Subcutaneous adipose tissue (tissue), 4 donors: ENCODE results near the gene RNF144B. TPM values are rescaled to one million over a fixed set of nuclear protein-coding genes. Genes with fewer than 3 reads are reported as not detected.

ENCODE experiments used
- total RNA-seq, 4 donors: library from RNA; depleted of rRNA; stranded (reverse); fragments of >200 nt; gene quantifications; one replicate each; pipeline ENCODE4 v1.1.0, GENCODE V29; 2016
- TF ChIP-seq, protein P1 (sequence below): fragments of 450-650 bp; IDR thresholded peaks from one replicate; pipeline ENCODE4 v1.5.1; 2016; ENCODE audit warnings: low read depth, mild to moderate bottlenecking, control low read depth, antibody characterized with exemption, moderate library complexity

The RNF144B gene
- total RNA-seq, 4 donors from 2014 or later, result 20.2 to 31.4 (median 23.8) TPM

DNA sequence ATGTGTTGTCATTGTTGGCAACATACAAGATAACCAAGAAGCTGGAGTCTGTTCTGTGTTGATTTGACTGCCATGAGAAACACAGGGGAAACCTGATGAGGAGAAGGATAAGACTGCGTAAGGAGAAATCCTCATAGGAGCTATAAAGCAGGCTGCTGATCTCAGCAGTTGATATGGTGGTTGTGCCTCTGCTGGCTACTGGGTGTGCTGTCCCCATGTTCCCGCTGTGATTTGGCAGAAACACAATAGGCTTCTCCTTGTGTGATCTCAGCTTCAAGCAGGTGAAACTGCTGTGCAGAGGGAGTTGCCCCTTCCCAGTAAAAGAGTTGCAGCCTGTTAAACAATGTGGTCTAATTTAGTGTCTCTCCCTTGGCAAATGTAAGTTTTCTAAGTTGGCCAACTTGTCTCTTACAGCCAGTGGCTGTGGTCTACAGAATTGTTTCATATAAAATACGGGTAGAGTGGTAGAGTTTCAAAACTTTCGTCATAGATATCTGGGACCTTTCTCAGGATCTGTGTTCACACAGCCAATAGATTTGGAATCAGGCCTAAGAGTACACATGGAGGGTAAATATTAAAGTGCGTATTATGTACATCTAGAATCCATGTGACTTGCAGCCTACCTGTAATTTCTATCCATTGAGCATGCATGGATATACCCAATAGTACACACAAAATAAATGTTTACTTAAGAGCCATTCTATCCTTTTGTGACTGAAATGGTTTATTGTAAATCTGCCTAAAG lies 78.4 kb downstream of the RNF144B start:
- TF ChIP-seq, protein P1, sequence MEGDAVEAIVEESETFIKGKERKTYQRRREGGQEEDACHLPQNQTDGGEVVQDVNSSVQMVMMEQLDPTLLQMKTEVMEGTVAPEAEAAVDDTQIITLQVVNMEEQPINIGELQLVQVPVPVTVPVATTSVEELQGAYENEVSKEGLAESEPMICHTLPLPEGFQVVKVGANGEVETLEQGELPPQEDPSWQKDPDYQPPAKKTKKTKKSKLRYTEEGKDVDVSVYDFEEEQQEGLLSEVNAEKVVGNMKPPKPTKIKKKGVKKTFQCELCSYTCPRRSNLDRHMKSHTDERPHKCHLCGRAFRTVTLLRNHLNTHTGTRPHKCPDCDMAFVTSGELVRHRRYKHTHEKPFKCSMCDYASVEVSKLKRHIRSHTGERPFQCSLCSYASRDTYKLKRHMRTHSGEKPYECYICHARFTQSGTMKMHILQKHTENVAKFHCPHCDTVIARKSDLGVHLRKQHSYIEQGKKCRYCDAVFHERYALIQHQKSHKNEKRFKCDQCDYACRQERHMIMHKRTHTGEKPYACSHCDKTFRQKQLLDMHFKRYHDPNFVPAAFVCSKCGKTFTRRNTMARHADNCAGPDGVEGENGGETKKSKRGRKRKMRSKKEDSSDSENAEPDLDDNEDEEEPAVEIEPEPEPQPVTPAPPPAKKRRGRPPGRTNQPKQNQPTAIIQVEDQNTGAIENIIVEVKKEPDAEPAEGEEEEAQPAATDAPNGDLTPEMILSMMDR, result no peak

DNA sequence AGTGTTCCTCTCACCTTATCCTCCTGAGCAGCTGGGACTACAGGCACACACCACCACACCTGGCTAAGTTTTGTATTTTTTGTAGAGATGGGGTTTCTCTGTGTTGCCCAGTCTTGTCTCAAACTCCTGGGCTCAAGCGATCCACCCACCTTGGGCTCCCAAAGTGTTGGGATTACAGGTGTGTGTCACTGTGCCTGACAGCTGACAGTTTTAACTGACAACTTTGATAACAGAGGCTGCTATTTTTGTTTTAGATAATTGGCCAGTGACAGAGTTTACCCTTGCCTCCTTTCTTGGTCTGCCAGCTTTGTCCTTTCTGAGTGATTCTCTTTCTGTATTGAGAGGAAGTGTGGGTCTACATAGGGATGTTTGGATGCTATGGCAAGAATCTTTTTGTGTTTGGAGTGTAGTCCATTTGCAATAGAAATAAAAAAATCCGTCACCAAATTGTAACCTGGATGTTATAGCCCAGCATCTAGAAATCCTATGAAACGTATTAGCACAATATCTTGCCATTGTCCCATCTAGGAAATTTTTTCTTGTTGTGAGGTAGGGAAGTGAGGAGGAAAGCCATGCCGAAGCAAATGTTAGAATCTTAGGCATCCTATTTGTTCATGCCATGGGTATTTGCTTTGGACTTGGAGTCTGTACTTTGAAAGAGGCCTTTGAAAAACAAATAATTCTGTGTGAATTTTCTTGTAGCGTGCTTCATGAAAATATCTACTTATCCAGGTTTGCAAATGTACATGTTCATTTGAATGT lies 80.8 kb downstream of the RNF144B start:
- TF ChIP-seq, protein P1, result no peak

DNA sequence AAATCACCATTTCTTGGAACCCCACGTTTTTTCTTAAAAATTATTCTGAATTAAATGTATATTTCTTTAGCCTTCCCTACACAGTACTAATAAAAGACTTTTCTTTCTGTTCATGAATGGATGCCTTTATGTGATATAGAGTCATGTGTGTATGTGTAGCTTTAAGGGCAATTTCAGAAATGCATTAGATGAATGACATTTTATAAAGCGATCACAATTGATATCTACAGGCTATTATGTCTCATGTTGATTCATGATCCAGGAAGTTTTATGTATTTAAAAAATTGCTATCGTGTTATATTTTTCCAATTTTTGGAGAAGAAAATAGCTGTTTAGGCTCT lies 81.3 kb downstream of the RNF144B start:
- TF ChIP-seq, protein P1, result no peak

DNA sequence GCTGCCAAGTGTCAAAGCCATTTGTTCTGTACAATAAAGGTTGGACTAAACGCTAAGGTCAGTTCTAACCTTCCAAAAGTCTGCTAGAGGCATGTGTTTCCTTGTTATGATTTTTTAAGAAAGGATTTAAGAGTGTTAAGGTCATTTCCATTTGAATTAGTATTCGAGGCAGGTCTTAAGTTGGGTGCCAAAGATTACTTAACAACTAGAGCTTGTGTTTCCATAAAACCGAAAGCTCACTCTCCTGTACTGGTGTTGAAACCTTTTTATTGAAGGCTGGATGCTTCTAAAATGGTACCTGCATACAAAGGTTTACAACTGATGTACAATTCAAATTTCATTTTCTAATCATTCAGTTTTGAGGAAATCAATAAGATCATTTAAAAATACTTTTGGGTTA lies 82.4 kb downstream of the RNF144B start:
- TF ChIP-seq, protein P1, result no peak

DNA sequence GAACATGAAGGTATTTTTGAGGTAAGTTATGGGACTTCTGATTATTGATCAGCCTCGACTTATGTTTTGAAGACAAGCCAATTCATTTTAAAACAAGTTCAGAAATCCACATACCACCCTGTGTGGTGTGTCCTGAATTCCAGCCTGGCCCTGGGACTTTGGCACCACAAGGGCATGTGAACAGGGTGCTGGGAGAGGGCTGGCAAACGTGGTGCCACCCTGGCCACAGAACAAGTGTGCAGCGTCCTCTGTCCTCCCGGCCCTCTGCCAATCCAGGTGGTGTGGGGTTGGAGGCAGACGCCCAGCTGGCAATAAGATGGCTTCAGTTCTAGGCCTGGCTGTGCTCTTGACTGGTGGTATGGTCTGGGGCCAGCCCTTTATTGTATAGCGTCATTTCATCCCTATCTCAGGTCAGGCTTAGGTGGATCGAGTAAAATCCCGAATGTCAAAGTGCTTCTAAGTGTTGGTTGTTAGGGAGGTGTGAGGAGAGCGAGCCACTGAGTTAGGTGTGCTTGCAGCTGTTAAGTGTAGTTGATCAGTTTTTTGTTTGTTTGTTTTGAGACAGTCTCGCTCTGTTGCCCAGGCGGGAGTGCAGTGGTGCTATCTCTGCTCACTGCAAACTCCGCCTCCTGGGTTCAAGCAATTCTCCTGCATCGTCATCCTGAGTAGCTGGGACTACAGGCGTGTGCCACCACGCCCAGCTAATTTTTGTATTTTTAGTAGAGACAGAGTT lies 84.2 kb downstream of the RNF144B start:
- TF ChIP-seq, protein P1, result no peak

DNA sequence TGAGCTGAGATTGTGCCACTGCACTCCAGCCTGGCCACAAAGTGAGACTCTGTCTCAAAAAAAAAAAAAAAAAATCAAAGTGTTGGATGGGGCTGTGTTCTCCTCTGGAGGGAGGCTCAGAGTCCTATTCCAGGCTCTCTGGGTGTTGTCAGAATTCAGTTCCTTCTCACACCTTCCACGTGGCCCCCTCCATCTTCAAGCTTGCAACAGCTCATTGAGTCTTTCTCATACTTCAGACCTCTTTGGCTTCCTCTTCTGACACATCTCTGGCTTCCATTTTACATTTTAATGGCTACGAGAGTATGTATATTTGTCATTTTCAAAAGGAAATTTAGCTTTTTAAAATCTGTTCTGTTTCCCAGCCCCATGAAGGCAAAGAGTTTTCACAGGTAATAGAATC lies 85.8 kb downstream of the RNF144B start:
- TF ChIP-seq, protein P1, result no peak

DNA sequence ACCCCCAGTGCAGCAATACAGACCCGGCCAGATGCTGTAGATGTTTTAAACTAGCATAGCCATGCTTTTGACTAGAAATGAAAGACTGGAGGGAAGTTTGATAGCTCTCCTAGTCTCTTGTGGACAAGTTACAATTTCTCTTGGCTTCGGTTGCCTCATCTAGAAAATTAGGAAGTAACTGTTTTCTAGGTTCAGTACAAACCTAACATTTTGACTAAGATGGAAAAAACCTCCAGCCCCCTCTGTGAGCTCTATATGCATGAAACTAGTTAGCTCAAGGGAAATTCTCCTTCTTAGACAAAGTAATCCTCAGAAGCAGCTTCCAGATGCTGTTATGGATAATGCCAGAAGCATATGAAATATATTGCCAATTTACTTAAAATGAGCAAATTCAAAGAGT lies 86.6 kb downstream of the RNF144B start:
- TF ChIP-seq, protein P1, result no peak
